ENCODE results near the gene MIGA2.

The MIGA2 gene

GRCh38 chr9:129023036-129023907 is 13.2 kb upstream of the MIGA2 start:
- no peak overlapping the region for H3K4me3 ChIP-seq (ENCODE audit: low read length)
- TF ChIP-seq ZNF274 (IDR thresholded peaks at IDR 0.05; ENCODE audit: low read depth, low read length) = no peak

GRCh38 chr9:129023908-129024233 is 12.6 kb upstream of the MIGA2 start:
- no peak overlapping the region for H3K4me3 ChIP-seq (ENCODE audit: low read length)
- TF ChIP-seq ZNF274 (IDR thresholded peaks at IDR 0.05; ENCODE audit: low read depth, low read length) = no peak

- no peak for TF ChIP-seq ZNF274 (IDR thresholded peaks at IDR 0.05; ENCODE audit: low read depth, low read length)
- peak overlapping the region; percentile 65; the same call in 1 of the 2 replicates for H3K4me3 ChIP-seq (ENCODE audit: low read length)
Measured at GRCh38 chr9:129026442-129027223, 9.8 kb upstream of the MIGA2 start.

- peak overlapping the region; percentile 65 for H3K4me3 ChIP-seq (ENCODE audit: low read length)
- TF ChIP-seq ZNF274 (IDR thresholded peaks at IDR 0.05; ENCODE audit: low read depth, low read length) = no peak
Measured at GRCh38 chr9:129027224-129027684, 9.2 kb upstream of the MIGA2 start.

GRCh38 chr9:129027685-129028191 is 8.7 kb upstream of the MIGA2 start:
- peak overlapping the region; percentile 65 for H3K4me3 ChIP-seq (ENCODE audit: low read length)
- TF ChIP-seq ZNF274 (IDR thresholded peaks at IDR 0.05; ENCODE audit: low read depth, low read length) = no peak

- peak within 1 kb of the TSS; percentile 65 for H3K4me3 ChIP-seq (ENCODE audit: low read length)
Measured at GRCh38 chr9:129028192-129028966, 8.0 kb upstream of the MIGA2 start, which contains the start of gene SH3GLB2. SH3GLB2 (minus strand) TSS chr9:129028331; CDS start chr9:129028154, 177 bp downstream.

GRCh38 chr9:129030191-129030590 is 6.2 kb upstream of the MIGA2 start:
- TF ChIP-seq ZNF274 (IDR thresholded peaks at IDR 0.05; ENCODE audit: low read depth, low read length) = no peak
- no peak overlapping the region for H3K4me3 ChIP-seq (ENCODE audit: low read length)

More at GRCh38 chr9:129028192-129028966, 8.0 kb upstream of the MIGA2 start, which contains the start of gene SH3GLB2:
- no peak for TF ChIP-seq ZNF274 (IDR thresholded peaks at IDR 0.05; ENCODE audit: low read depth, low read length)

GRCh38 chr9:129031514-129031913 is 4.9 kb upstream of the MIGA2 start:
- no peak for TF ChIP-seq ZNF274 (IDR thresholded peaks at IDR 0.05; ENCODE audit: low read depth, low read length)
- H3K4me3 ChIP-seq (ENCODE audit: low read length) = no peak overlapping the region

- no peak for TF ChIP-seq ZNF274 (IDR thresholded peaks at IDR 0.05; ENCODE audit: low read depth, low read length)
- no peak overlapping the region for H3K4me3 ChIP-seq (ENCODE audit: low read length)
Measured at GRCh38 chr9:129032541-129033159, 3.8 kb upstream of the MIGA2 start.

- H3K4me3 ChIP-seq (ENCODE audit: low read length) = no peak overlapping the region
- TF ChIP-seq ZNF274 (IDR thresholded peaks at IDR 0.05; ENCODE audit: low read depth, low read length) = no peak
Measured at GRCh38 chr9:129033216-129033615, 3.2 kb upstream of the MIGA2 start.

- H3K4me3 ChIP-seq (ENCODE audit: low read length) = peak overlapping the region; percentile 9; the same call in 1 of the 2 replicates
Measured at GRCh38 chr9:129035838-129036237, 588 bp upstream of the MIGA2 start.

- TF ChIP-seq ZNF274 (IDR thresholded peaks at IDR 0.05; ENCODE audit: low read depth, low read length) = no peak
- peak overlapping the region; percentile 84 for H3K4me3 ChIP-seq (ENCODE audit: low read length)
Measured at GRCh38 chr9:129036923-129037766, 719 bp downstream of the MIGA2 start.

- TF ChIP-seq ZNF274 (IDR thresholded peaks at IDR 0.05; ENCODE audit: low read depth, low read length) = no peak
- peak overlapping the region; percentile 84; the same call in 1 of the 2 replicates for H3K4me3 ChIP-seq (ENCODE audit: low read length)
Measured at GRCh38 chr9:129037767-129038098, 1.3 kb downstream of the MIGA2 start.

All from GM08714 (cell line).